Vagina (tissue), 2 donors: ENCODE results near the gene RAB34. TPM values are rescaled to one million over a fixed set of nuclear protein-coding genes. Genes with fewer than 3 reads are reported as not detected.
A peak's percentile ranks its signal among the peaks of the same experiment; 100 is the strongest.
"Not testable (repeated sequence)": the region's sequence is repeated elsewhere in the genome, so short reads cannot be mapped to it uniquely, and the experiment has no call there.

Experiments used
- DNase-seq, 2 donors: peaks; one replicate each; pipeline ENCODE4 v3.0.0-alpha.2; 2017; ENCODE audit errors: extremely low spot score in 2 of 2
- H3K27ac ChIP-seq: fragments of 200-600 bp; sonication (generic); one replicate; pipeline ENCODE4 v1.5.1; 2019
- H3K27me3 ChIP-seq: fragments of 200-600 bp; sonication (generic); one replicate; pipeline ENCODE4 v1.5.1; 2019
- H3K36me3 ChIP-seq, 2 donors: fragments of 200-600 bp; sonication (generic); one replicate each; pipeline ENCODE4 v1.5.1; 2017 to 2019
- H3K4me1 ChIP-seq: fragments of 200-600 bp; sonication (generic); one replicate; pipeline ENCODE4 v1.5.1; 2019
- H3K4me3 ChIP-seq, 2 donors: fragments of 200-600 bp; sonication (generic); 1 replicate in 1 of 2; 2 replicates in 1 of 2; pipeline ENCODE4 v1.5.1; 2016 to 2019
- H3K9me3 ChIP-seq: fragments of 200-600 bp; sonication (generic); one replicate; pipeline ENCODE4 v1.5.1; 2019
- POLR2A ChIP-seq, 2 donors: fragments of 450-650 bp; IDR thresholded peaks; one replicate each; pipeline ENCODE4 v1.6.1; 2017; ENCODE audit warnings: antibody characterized with exemption in 2 of 2, mild to moderate bottlenecking in 2 of 2, moderate library complexity in 2 of 2
- POLR2AphosphoS5 ChIP-seq, 2 donors: sonication (generic); formaldehyde crosslinking; IDR thresholded peaks; one replicate each; pipeline ENCODE4 v1.9.0; 2017; ENCODE audit warnings: antibody characterized with exemption in 2 of 2, mild to moderate bottlenecking in 2 of 2, low read depth in 1 of 2; ENCODE audit not compliant: insufficient read depth in 1 of 2
- intact Hi-C: fragments of 100-400 bp; cut with DNase I; formaldehyde crosslinking; loops from one replicate; pipeline ENCODE4 v1.15.1; 2023
- total RNA-seq: library from RNA; depleted of rRNA; stranded (reverse); fragments of >200 nt; gene quantifications from one replicate; pipeline ENCODE4 v1.2.3, GENCODE V29; 2016
- TF ChIP-seq, protein P1 (sequence below), 3 experiments: fragments of 450-650 bp in 2 of 3; fragments of 200-600 bp in 1 of 3; sonication (generic) in 1 of 3; IDR thresholded peaks; one replicate each; pipeline ENCODE4 v1.5.1; 2017 to 2019; ENCODE audit warnings: antibody characterized with exemption in 3 of 3, mild to moderate bottlenecking in 2 of 3, moderate library complexity in 2 of 3

The RAB34 gene
- total RNA-seq, 1 donor from 2014 or later = 195 TPM

DNA sequence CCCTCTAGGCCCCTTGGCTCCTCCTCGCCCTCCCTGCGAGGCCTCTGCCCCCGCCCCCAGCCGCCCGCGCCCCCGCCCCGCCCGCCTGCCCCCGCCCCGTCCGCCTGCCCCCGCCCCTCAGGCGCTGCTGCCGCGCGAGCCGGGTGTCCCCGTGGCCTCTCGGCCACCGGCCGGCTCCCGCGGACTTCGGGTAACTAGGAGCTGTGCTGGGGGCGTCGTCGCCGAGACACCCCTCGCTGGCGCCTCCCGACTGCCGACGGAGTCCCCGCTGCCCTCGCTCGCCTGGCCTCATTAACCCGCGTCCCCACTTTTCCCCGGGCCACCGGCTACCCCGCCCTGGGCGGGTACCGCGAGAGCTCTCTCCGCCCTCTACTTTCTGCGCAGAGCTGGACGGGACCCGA, 8.6 kb upstream of the RAB34 start, which contains the start of gene TLCD1:
TSS of gene TLCD1 (minus strand) at position 8 of the 401 bp plus-strand sequence. CDS start 136 bp downstream, outside the sequence.
- no peaks in the 10 kb centered on the region for H3K9me3 ChIP-seq
- peaks cover 36% of the 10 kb centered on the region for H3K4me1 ChIP-seq
- H3K27me3 ChIP-seq = no peaks in the 10 kb centered on the region
- TF ChIP-seq, protein P1, sequence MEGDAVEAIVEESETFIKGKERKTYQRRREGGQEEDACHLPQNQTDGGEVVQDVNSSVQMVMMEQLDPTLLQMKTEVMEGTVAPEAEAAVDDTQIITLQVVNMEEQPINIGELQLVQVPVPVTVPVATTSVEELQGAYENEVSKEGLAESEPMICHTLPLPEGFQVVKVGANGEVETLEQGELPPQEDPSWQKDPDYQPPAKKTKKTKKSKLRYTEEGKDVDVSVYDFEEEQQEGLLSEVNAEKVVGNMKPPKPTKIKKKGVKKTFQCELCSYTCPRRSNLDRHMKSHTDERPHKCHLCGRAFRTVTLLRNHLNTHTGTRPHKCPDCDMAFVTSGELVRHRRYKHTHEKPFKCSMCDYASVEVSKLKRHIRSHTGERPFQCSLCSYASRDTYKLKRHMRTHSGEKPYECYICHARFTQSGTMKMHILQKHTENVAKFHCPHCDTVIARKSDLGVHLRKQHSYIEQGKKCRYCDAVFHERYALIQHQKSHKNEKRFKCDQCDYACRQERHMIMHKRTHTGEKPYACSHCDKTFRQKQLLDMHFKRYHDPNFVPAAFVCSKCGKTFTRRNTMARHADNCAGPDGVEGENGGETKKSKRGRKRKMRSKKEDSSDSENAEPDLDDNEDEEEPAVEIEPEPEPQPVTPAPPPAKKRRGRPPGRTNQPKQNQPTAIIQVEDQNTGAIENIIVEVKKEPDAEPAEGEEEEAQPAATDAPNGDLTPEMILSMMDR (IDR thresholded peaks at IDR 0.05) = no peak
- TF ChIP-seq POLR2A (IDR thresholded peaks at IDR 0.05) (no peak), POLR2AphosphoS5 (IDR thresholded peaks at IDR 0.05; ENCODE audit: insufficient read depth in 1 of 2, low read depth in 1 of 2) (no peak)
- peaks cover 0 to 30% of the 10 kb centered on the region in 2 donors for H3K36me3 ChIP-seq
- DNase-seq = no peak
- peak within 1 kb of the TSS; percentile 55 to 62 for H3K4me3 ChIP-seq
- H3K27ac ChIP-seq = peak within 1 kb of the TSS; percentile 98
- intact Hi-C loops = no loop called here

DNA sequence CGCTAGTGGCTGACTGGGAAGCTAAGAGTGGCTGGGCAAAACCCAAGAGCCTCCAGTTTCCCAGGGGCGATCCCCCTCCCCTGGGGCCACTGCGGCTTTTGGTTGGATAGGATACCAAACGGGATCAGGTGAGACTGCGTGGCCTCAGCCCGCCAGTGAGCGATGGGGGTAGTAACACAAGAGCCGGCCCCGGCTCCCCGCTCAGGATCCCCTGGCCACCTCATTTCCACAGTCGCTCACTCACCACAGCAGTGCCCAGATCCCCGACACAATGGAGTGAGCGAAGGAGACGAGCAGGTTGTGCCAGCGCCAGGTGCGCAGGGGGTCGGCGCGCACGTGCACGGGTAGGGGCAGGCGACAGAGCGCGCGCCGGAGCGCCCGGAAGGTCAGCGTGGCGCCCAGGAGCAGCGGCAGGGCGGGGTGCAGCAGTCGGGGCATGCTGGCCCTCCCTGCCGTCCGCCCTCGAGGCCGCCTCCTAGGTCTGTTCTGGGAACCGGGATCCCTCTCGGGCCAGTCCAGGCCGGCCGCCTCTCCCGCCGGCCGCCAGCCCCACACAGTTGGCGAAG, 8.1 kb upstream of the RAB34 start:
- Histone ChIP-seq H3K4me1 (peaks cover 41% of the 10 kb centered on the region), H3K27me3 (no peaks in the 10 kb centered on the region)
- no peak for DNase-seq

DNA sequence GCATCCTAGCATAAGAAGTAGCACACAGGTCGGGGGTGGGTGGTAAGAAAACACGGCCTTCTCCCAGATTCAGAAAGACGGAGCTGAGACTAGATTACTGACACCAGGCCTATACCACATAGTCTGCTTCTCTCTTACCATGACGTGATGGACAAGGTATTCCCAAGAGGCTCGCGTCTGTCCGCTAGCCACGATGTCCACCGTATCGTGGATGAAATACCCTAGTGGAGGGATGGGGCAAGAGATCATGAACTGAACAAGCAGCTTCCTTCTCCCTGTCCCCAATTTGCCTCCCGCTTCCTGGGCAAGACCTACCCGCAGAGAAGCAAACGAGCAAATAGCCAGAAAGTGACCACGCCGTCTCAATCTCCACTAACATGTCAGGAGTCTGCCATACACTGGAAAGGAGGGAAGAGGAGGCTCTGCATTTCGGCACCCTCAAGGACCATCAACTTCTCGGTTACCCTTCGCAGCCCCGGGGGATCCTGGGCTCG, 7.5 kb upstream of the RAB34 start:
- peak overlapping the region; percentile 55 to 62 for H3K4me3 ChIP-seq
- H3K36me3 ChIP-seq = peaks cover 0 to 31% of the 10 kb centered on the region in 2 donors
- no peak for DNase-seq
- H3K4me1 ChIP-seq = peaks cover 46% of the 10 kb centered on the region
- no peaks in the 10 kb centered on the region for H3K9me3 ChIP-seq
- no peak for TF ChIP-seq POLR2AphosphoS5 (IDR thresholded peaks at IDR 0.05; ENCODE audit: insufficient read depth in 1 of 2, low read depth in 1 of 2)
- TF ChIP-seq POLR2A (IDR thresholded peaks at IDR 0.05) = no peak
- TF ChIP-seq, protein P1 (IDR thresholded peaks at IDR 0.05) = no peak
- no peaks in the 10 kb centered on the region for H3K27me3 ChIP-seq
- H3K27ac ChIP-seq = peak overlapping the region; percentile 98
- intact Hi-C loops = no loop called here

More for the DNA sequence above, 8.1 kb upstream of the RAB34 start:
- intact Hi-C loops = no loop called here
- Histone ChIP-seq H3K36me3 (peaks cover 0 to 31% of the 10 kb centered on the region in 2 donors), H3K27ac (peak overlapping the region; percentile 98), H3K4me3 (peak overlapping the region; percentile 55 to 62), H3K9me3 (no peaks in the 10 kb centered on the region)
- TF ChIP-seq POLR2AphosphoS5 (IDR thresholded peaks at IDR 0.05; ENCODE audit: insufficient read depth in 1 of 2, low read depth in 1 of 2) (peak in 1 of 2 donors; percentile 36), POLR2A (IDR thresholded peaks at IDR 0.05) (no peak)
- TF ChIP-seq, protein P1 (IDR thresholded peaks at IDR 0.05) = no peak

DNA sequence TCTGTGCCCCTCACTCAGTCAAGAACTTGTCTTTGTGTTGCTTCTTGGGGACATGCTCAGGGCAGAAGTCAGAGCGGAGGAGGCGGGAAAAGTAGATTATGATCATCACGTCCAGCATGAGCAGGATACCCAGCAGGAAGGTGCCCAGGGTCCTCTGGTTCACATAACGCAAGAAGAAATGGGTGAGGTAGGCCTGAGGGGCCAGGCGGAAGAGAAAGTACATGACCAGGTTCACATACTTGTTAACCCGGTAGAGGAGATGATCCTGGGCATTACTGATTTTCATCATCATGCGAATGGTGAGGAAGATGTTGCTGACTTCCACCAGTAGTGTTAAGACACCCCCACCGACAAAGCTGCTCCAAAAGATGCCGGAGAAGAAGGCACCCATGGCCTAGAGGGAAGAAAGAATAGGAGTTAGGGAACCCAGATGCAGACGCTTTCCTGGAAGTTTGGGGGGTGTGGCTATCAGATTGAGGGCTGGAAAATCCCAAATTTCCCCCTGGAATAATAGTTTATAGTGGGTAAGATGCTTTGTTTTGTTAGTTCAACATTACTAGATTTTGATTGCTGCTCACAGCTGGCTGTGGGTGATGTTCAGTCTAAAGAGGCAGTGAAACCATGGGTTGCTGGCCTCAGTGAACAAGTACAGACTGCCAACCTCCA, 7.0 kb upstream of the RAB34 start:
- peaks cover 0 to 31% of the 10 kb centered on the region in 2 donors for H3K36me3 ChIP-seq
- no peaks in the 10 kb centered on the region for H3K9me3 ChIP-seq
- H3K4me1 ChIP-seq = peaks cover 48% of the 10 kb centered on the region
- intact Hi-C loops = no loop called here
- H3K27ac ChIP-seq = no peak overlapping the region
- no peak for TF ChIP-seq POLR2A (IDR thresholded peaks at IDR 0.05)
- no peak for TF ChIP-seq POLR2AphosphoS5 (IDR thresholded peaks at IDR 0.05; ENCODE audit: insufficient read depth in 1 of 2, low read depth in 1 of 2)
- TF ChIP-seq, protein P1 (IDR thresholded peaks at IDR 0.05) = no peak
- no peaks in the 10 kb centered on the region for H3K27me3 ChIP-seq
- DNase-seq = no peak
- H3K4me3 ChIP-seq = no peak overlapping the region

DNA sequence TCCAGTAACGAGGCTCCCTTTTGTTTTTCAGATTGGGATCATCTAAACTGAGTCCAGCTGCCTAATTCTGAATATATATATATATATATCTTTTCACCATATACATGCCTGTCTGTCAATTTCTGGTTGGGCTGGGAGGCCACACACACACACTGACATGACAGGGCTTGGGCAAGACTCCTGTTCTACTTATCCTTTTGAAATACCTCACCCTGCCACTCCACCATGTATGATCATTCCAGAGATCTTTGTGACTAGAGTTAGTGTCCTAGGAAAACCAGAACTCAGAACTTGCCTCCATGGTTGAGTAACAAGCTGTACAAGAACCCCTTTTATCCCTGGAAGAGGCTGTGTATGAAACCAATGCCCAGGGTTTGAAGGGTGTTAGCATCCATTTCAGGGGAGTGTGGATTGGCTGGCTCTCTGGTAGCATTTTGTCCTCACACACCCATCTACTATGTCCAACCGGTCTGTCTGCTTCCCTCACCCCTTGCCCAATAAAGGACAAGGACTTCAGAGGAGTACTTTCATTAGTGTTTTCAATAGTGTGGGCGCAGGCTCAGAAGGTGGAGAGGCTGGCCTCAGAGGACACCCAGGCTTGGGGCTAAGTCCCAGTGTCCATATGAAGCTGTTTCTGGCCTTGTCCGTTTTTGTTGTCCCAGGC, 6.3 kb upstream of the RAB34 start:
- H3K4me3 ChIP-seq, H3K9me3 ChIP-seq, H3K27ac ChIP-seq, H3K27me3 ChIP-seq, intact Hi-C loops, DNase-seq: not testable (repeated sequence)
- peaks cover 51% of the 10 kb centered on the region for H3K4me1 ChIP-seq
- peaks cover 0 to 31% of the 10 kb centered on the region in 2 donors for H3K36me3 ChIP-seq
